Germinal center (tissue), 1 donor: ENCODE measurements around the gene FOXN3.
"Not testable (repeated sequence)": the region's sequence is repeated elsewhere in the genome, so short reads cannot be mapped to it uniquely, and the experiment has no call there.

ENCODE experiments used
- DNase-seq: peaks from one replicate; pipeline ENCODE4 v3.0.0; 2012; ENCODE audit warnings: mixed read lengths, low spot score

FOXN3 gene

GRCh38 chr14:89129570-89129969 lies 287.5 kb downstream of the FOXN3 start:
- no peak for DNase-seq

- DNase-seq: no peak
These were observed 288.6 kb downstream of the FOXN3 start for GRCh38 chr14:89128311-89129026.

DNA sequence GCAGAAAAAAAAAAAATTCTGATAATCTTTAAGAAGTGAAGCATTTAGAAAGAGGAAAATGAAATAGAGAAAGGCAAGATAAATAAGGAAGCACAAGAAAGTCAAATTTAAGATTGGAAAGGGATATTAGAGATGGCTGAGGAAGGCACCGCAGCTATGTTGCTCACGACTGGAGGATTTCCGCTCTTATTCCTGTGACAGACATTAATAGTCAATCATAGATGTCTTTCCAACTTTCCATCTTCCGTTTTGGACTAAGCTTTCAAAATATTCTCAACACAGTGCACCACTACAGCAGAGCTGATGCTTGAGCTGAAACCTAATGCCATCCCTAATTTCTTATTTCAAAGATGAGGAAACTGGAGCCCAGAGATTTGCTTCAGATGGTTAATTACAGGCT lies 290.6 kb downstream of the FOXN3 start:
- no peak for DNase-seq

- no peak for DNase-seq
These were observed 291.8 kb downstream of the FOXN3 start for GRCh38 chr14:89125216-89125615.

GRCh38 chr14:89123851-89124250 lies 293.2 kb downstream of the FOXN3 start:
- DNase-seq: peak; percentile 9

- no peak for DNase-seq
These were observed 293.8 kb downstream of the FOXN3 start for GRCh38 chr14:89123215-89123614.

DNA sequence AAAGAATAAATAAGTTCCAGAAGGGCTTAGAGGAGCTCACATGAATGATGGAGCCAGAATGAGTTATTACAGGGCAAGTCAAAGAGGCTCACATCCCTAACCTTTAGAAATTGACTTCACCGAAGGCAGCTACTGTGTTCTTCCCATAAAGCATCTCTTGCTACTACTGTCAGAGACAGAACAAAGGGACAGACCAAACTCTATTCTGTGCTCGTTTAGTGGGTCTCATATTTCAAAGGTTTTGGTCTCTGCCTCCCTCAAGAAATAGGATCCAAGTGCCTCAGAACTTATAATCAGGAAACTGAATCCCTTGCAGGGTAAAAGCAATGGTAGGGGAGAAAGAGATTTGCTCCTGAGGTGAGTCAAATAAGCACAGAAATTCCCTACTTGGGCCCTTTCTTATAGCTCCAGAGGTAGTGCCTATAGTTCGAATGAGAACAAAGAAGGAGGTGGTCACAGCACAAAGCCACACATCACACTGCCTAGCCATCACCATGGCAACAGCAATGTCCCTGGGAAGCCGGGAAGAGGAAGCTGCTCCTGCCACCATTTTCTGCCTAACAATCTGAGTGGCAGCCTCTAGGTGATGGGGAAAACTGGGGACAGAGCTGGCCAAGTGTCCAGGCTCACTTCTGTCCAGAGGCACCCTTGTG lies 294.9 kb downstream of the FOXN3 start:
- no peak for DNase-seq

DNA sequence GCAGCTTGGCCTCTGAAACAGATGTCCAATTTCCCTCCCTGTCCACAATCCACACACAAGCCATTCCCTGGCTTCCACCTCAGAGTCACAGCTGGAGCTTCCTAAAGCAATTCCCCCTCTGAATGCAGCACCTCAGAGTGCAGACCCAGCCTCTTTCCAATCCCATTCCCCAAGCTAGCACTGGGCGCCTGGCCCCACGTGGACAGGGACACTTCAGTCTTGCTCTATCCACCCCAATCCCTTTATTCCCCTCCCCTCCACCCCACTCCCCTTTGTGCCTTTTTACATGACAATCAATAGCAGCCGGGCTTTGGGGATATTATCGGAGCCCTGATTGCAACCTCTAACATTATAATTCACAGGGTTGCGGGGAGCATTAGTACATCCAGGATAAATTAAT lies 300.0 kb downstream of the FOXN3 start:
- DNase-seq: no peak

DNA sequence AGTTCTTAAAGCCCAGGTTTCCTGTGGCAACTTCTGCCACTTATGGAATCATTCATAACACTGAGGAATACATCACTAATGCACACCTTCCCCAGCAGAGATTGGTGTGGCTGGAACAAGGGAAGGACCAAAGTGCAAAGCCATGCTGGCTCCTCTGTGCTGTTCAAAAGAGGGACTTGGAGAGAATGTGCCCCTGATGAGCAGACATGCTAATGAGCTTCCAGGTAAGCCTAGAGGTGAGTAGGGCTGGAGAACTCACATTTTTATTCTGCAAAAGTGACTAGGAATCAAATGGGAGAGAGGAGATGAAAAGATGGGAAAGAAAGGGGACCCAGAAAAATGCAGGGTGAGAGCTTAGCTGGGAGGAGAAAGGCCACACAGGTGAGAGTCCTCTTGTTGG lies 302.9 kb downstream of the FOXN3 start:
- DNase-seq: no peak

GRCh38 chr14:89112720-89113119 lies 304.3 kb downstream of the FOXN3 start:
- no peak for DNase-seq

DNA sequence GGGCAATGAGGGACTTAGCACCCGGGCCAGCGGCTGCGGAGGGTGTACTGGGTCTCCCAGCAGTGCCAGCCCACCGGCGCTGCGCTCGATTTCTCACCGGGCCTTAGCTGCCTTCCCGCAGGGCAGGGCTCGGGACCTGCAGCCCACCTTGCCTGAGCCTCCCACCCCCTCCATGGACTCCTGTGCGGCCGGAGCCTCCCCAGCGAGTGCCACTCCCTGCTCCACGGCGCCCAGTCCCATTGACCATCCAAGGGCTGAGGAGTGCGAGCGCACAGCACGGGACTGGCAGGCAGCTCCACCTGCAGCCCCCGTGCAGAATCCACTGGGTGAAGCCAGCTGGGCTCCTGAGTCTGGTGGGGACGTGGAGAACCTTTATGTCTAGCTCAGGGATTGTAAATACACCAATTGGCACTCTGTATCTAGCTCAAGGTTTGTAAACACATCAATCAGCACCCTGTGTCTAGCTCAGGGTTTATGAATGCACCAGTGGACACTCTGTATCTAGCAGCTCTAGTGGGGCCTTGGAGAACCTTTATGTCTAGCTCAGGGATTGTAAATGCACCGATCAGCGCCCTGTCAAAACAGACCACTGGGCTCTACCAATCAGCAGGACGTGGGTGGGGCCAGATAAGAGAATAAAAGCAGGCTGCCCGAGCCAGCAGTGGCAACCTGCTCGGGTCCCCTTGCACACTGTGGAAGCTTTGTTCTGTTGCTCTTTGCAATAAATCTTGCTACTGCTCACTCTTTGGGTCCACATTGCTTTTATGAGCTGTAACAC lies 305.1 kb downstream of the FOXN3 start:
- not testable (repeated sequence) for DNase-seq

DNA sequence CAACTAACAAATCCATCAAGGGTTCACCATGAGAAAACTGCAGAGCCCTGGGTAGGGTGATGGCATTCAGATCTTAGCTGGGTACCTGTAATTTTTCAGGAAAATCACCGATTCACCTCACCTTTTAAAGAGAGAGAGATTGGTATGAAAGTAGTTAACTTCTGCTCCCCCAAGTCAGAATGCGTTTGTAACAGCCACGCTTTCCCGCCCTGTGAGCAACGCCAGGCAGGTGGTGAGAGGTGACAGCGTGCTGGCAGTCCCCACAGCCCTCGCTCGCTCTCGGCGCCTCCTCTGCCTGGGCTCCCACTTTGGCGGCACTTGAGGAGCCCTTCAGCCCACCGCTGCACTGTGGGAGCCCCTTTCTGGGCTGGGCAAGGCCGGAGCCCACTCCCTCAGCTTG lies 305.8 kb downstream of the FOXN3 start:
- not testable (repeated sequence) for DNase-seq

- DNase-seq: no peak
These were observed 306.9 kb downstream of the FOXN3 start for GRCh38 chr14:89110110-89110509.

DNA sequence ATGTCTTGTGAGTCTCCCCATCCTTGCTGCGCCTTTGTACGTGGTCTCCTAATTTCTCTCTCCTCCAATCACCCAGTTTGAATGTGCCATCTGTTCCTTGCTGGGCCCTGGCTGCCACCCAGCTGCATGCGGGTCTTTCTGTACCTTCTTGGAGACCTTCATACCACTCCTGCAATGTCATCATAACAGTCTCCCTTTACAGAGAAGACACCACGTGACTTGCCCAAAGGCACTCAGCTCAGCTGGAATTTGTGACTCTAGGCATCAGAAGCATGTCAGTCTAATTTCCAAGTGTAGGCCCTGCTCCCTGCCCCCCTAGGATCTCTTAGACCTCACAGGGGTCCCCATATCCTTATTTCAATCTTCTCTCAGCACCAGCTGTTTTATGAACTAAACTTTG lies 308.4 kb downstream of the FOXN3 start:
- no peak for DNase-seq

DNA sequence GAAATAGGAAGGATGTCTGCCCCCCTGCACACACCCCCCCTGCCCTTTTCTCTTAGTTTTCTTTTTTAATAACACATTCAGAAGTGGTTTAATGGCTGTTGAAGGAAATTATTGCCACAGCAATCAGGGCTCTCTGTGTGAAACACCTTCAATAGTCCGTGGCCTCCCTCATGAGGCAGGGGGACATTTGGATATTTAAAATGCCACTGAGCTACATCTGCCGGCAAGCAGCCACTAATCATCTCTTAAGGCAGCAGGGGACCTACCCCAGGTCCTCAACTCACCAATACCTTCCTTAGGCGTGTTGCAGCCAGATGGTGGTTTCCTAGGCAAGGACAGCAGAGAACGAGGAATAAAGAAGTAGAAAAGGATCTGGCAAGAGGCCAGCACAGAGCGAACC lies 309.4 kb downstream of the FOXN3 start:
- no peak for DNase-seq
